Fibroblast of pulmonary artery (primary cell): ENCODE data around the gene SBDS.
"Not testable (repeated sequence)": the region's sequence is repeated elsewhere in the genome, so short reads cannot be mapped to it uniquely, and the experiment has no call there.

Experiments
- DNase-seq: peaks from one replicate; pipeline ENCODE4 v3.0.0-alpha.2; 2010; ENCODE audit warnings: low read depth
- H3K4me3 ChIP-seq: replicated peaks from 2 replicates; pipeline ENCODE4 v1.5.1; 2011; ENCODE audit warnings: low read depth, mild to moderate bottlenecking, control low read depth, low read length, moderate library complexity
- TF ChIP-seq, protein P1 (sequence below): IDR thresholded peaks from 2 replicates; pipeline ENCODE4 v1.5.1; 2011; ENCODE audit warnings: mild to moderate bottlenecking, control low read depth, low read length, inconsistent platforms; ENCODE audit errors: missing control alignments

Gene SBDS

DNA sequence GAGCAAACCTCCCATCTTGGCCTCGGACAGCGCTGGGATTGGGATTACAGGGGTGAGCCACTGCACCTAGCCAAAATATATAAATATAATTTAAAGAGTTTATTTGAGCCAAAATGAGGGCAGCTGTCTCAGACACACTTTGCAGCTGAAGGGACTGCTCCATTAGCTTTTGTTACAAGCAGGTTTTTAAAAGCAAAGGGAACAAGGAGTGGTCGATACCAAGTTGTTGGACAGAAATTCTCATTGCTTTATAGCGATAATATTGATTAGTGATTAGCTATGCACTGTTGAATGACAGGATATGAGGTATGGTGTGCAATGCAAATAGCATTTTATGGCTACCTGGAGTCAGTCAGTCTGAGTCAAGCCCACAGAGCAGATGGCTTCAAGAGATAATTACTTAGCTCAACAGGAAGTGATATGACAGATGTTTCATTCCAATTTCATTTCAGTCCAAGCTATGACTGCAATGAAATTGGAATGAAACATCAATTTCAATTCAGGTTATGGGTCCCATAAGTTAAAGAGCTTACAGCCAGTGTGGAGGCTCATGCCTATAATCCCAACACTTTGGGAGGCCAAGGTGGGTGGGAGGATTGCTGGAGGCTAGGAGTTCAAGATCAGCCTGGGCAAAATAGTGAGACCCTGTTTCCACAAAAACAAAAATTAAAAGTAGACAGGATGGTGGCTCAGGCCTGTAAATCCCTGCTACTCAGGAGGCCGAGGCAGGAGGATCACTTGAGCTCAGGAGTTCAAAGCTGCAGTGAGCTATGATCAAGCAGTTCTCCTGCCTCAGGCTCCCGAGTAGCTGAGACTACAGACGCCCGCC, 24.4 kb upstream of the SBDS start:
- DNase-seq: peak; percentile 14
- TF ChIP-seq, protein P1, sequence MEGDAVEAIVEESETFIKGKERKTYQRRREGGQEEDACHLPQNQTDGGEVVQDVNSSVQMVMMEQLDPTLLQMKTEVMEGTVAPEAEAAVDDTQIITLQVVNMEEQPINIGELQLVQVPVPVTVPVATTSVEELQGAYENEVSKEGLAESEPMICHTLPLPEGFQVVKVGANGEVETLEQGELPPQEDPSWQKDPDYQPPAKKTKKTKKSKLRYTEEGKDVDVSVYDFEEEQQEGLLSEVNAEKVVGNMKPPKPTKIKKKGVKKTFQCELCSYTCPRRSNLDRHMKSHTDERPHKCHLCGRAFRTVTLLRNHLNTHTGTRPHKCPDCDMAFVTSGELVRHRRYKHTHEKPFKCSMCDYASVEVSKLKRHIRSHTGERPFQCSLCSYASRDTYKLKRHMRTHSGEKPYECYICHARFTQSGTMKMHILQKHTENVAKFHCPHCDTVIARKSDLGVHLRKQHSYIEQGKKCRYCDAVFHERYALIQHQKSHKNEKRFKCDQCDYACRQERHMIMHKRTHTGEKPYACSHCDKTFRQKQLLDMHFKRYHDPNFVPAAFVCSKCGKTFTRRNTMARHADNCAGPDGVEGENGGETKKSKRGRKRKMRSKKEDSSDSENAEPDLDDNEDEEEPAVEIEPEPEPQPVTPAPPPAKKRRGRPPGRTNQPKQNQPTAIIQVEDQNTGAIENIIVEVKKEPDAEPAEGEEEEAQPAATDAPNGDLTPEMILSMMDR: no peak
- no peak overlapping the region for H3K4me3 ChIP-seq

DNA sequence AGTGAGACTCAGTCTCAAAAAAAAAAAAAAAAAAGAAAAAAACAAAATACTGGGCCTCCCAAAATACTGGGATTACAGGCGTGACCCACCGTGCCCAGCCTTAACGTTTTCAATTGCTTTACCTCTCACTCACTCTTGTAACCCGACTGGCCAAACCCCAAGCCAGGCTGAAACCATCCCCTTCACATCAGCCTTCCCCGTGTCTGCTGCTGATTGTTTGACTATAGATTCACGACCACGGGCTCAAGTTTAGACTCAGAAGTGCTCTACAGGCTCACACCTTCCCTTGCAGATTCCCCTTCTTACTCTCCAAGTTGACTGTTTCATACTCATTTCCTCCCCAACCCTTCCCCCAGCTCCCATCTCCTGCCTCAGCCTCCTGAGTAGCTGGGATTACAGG, 23.6 kb upstream of the SBDS start:
- no peak for DNase-seq

DNA sequence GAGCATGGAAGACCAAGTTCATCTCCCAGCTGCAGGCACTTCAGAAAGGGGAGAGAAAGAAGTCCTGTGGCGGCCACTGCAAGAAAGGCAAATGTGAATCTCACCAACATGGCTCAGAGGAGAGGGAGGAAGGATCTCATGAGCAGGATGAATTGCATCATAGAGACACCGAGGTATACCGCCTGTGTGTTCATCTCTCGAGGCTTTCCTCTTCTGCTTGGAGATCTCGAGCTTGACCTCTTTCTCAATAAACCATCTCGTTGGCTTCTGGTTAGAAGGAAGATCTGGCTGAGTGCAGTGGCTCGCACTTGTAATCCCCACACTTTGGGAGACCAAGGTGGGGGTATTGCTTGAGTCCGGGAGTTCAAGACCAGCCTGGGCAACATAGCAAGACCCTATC, 22.6 kb upstream of the SBDS start:
- H3K4me3 ChIP-seq, DNase-seq: not testable (repeated sequence)

More for the DNA sequence above, 23.6 kb upstream of the SBDS start:
- no peak overlapping the region for H3K4me3 ChIP-seq
- TF ChIP-seq, protein P1: no peak

DNA sequence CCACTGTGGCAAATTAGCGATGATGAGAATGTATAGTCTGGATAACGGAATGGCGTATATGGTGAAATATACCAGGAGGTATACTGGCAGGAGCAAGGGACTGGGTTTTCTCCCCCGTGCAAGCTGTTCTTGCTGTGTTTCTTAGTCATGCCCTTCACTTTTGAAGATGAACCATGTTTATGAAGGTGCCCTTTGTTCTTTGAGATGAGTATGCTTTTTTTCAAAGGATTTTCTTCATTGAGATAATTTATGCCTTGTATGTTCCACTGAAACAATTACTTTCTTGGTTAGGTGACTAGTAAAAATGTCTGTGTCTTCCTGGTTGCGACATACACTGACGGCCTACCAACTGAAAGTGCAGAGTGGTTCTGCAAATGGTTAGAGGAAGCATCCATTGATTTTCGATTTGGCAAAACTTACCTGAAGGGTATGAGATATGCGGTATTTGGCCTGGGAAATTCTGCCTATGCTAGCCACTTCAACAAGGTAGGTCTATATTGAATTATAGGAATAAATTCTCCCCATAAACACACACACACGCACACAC, 18.8 kb upstream of the SBDS start:
- not testable (repeated sequence) for H3K4me3 ChIP-seq, DNase-seq

DNA sequence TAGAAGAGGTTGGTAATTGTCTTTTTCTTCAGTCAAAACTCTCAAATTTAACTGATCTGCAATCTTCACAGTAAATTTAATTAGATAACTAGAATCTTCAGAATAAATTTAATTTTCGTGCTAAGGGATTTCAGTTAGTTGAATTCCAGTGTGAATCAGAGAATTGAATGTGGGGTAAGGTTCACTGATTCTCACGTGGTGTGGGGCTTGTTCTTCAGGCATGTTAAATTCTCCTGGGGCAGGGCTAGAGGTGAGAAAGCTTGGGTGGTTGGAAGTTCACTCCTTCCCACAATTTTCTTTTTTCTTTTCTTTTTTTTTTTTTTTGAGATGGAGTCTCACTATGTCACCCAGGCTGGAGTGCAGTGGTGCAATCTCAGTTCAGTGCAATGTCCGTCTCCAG, 14.3 kb upstream of the SBDS start:
- DNase-seq, H3K4me3 ChIP-seq: not testable (repeated sequence)

DNA sequence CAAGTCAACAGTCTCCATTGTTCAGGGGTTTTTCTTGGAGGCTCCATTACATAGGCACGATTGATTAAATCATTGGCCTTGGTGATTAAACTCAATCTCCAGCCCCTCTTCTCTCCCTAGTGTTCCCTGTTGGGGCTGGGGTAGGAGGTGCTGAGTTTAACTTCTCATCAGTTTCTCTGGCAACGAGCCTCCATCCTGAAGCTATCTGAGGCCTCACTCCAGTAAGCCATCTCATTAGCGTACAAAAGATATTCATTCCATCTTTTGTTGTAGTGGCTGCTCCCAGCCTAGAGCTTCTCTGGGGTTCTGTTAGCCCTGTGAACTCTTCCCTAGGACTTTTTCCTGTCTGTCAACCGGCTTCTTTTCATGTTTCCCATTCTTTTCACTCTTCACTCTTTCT, 12.9 kb upstream of the SBDS start:
- DNase-seq: no peak
- TF ChIP-seq, protein P1: no peak
- H3K4me3 ChIP-seq: no peak overlapping the region

DNA sequence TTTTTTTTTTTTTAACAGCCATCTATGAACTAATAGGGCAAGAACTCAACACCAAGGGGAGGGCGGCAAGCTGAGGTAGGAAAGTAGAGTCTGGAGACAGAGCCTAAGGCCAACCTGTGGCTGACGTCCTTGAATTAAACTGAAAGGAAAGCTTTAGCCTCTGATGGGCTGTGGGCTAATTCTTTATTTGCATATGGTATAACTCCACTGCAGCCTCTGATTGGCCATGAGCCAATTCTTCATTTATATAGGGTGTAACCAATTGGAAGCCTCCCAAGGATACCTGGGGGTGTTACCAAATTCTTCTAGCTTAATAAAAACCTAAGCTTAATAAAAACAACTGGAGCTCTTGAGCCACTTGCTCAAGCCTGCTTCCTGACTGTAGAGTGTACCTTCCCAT, 11.6 kb upstream of the SBDS start:
- H3K4me3 ChIP-seq: no peak overlapping the region
- TF ChIP-seq, protein P1: no peak
- DNase-seq: no peak

DNA sequence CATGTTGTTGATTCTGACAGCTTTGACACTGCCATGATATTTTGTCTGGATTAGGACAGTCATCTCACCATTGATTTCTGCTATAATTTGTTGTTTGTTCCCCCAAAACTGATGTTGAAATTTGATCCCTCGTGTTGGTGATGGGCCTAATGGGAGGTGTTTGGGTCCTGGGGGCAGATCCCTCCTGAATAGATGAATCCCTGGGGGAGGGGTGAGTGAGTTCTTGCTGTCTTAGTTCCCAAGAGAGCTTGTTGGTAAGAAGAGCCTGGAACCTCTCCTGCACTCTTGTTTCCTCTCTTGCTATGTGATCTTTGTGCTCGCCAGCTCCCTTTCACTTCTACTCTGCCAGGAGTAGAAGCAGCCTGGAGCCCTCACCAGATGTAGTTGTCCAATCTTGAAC, 8.8 kb upstream of the SBDS start:
- not testable (repeated sequence) for DNase-seq, H3K4me3 ChIP-seq

DNA sequence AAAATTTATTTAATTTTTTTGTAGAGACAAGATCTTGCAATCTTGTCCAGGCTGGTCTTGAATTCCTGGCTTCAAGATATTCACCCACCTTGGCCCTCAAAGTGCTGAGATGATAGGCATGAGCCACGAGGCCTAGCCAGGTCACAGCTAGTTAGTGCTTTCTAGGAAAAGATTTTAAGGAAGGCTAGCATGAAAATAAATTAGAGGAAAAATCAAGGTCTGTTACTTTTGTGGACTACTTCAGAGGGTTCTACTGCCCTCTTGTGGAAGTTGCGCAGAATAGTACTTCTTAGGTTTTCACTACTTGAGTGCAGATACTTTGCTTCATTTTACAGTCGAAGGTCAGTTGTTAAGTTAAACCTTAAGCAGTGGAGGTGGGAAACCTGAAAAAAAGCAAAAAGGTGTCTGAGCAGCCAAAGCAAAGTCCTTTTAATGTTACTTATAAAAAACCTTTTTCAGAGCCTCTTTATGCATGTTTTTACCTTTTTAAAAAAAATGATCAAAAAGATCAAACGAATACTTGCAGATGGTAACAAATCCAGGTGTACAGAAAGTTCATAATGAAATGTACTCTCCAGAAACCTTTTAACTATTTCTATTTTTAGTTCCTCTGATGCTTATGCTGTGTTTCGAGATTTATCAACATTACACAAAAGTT, 5.3 kb upstream of the SBDS start:
- peak; percentile 26 for DNase-seq

DNA sequence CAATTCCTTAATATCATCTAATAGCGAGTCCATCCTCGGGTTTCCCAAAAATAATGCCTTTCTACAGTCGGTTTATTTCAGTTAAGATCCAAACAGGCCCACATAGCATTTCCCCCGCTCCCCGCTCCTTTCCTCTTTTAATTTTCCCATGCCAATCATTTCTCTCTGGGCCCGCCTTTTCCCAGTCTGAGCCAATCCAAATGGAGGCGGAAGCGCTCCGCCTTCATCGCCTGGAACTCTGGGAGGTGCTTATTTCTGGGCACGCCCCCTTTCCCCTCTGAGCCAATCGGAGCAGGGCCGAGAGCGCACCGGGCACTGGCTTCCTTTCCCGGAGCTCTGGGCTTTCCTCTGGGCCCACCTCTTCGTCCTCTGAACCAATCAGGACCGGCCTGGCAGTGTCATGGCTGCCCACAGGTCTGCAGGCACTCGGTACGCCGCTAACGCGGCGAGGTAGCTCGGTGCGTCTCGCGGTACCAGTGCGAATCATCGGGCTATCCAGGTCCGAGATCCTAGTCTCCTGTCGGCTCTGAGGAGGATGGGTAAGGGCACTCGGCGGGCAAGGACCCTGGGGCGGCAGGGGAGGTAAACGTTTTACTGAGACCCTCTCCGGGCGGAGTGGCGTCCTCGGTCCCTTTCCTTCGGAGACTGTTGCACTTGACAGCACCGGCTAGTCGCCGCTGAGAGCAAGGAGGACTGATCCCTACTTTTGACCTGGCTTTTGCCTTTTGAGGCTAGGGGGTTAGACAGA, 1.2 kb upstream of the SBDS start, which contains the start of gene TYW1:
Gene TYW1 (plus strand): TSS at position 390 of the 748 bp plus-strand sequence. CDS start 146 bp downstream, at position 536.
- peak; percentile 98 for DNase-seq
- peak within 1 kb of the TSS; percentile 88 for H3K4me3 ChIP-seq

More for the DNA sequence above, 5.3 kb upstream of the SBDS start:
- H3K4me3 ChIP-seq: not testable (repeated sequence)
